ENCODE results near the gene OPALIN. TPM values are rescaled to one million over a fixed set of nuclear protein-coding genes. Genes with fewer than 3 reads are reported as not detected.

Gene OPALIN
- total and polyA plus RNA-seq, 12 donors, result not detected

DNA sequence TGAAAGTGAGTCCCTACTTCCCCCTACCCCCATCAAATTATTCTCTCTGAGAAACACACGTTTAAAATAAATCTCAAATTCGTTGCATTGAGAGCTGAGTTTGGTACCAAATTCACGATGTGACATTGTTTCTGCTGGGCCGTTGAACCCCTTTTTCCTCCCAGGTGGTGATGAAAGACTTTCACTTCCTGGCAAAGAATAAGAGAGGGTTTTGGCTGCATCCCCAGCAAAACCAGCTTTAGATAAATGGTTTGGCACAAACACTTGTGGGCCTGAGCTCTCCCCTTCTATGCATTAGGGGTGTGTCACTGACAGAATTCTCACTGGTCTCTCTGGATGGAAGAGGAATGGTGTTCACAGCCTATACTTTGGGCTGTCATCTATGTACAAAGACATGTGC, 63.3 kb downstream of the OPALIN start:
- Histone ChIP-seq H3K27ac (no peak overlapping the region), H3K4me1 (peaks cover 0 to 8% (median 0%) of the 10 kb centered on the region in 9 donors), H3K36me3 (no peaks in the 10 kb centered on the region), H3K4me3 (no peak overlapping the region), H3K27me3 (peaks cover 0 to 45% (median 32%) of the 10 kb centered on the region in 7 donors), H3K9me3 (no peaks in the 10 kb centered on the region)
- 40 to 44% methylated on average over 4 of the region's 4 CpGs for WGBS, 2 donors
- no peak for DNase-seq
- TF ChIP-seq, protein P1, sequence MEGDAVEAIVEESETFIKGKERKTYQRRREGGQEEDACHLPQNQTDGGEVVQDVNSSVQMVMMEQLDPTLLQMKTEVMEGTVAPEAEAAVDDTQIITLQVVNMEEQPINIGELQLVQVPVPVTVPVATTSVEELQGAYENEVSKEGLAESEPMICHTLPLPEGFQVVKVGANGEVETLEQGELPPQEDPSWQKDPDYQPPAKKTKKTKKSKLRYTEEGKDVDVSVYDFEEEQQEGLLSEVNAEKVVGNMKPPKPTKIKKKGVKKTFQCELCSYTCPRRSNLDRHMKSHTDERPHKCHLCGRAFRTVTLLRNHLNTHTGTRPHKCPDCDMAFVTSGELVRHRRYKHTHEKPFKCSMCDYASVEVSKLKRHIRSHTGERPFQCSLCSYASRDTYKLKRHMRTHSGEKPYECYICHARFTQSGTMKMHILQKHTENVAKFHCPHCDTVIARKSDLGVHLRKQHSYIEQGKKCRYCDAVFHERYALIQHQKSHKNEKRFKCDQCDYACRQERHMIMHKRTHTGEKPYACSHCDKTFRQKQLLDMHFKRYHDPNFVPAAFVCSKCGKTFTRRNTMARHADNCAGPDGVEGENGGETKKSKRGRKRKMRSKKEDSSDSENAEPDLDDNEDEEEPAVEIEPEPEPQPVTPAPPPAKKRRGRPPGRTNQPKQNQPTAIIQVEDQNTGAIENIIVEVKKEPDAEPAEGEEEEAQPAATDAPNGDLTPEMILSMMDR (IDR thresholded peaks at IDR 0.05), result no peak
- intact Hi-C loops (cut with DNase I), result loop anchor here in 2 of 10 donors (5.0 to 10.0 kb wide), 2 partner anchors 278 to 281 kb away; no protein-coding TSS in a partner anchor
- no peak for ATAC-seq

Other genes with a start within 250 kb of the OPALIN start
- 10 to 100 TPM; 11.0 to 15.0 (median 12.7) TPM for gene ZNF518A, start 228.7 kb downstream of the OPALIN start, total RNA-seq
- 1 to 10 TPM; 1.7 to 6.9 TPM for gene ZNF518A, start 228.7 kb downstream of the OPALIN start, polyA plus RNA-seq
- gene BLNK, start 87.4 kb downstream of the OPALIN start, total RNA-seq, result 1 to 10 TPM in 3 of 10 donors, under 1 TPM in 7; 0.37 to 4.4 (median 0.65) TPM
- under 1 TPM; 0.25 to 0.95 TPM for gene BLNK, start 87.4 kb downstream of the OPALIN start, polyA plus RNA-seq
- not detected for gene DNTT, start 54.6 kb downstream of the OPALIN start, total RNA-seq
- gene DNTT, start 54.6 kb downstream of the OPALIN start, polyA plus RNA-seq, result not detected
- gene TLL2, start 154.9 kb upstream of the OPALIN start, total RNA-seq, result 1 to 10 TPM; 2.8 to 9.2 (median 6.9) TPM
- 1 to 10 TPM; 2.3 to 8.4 TPM for gene TLL2, start 154.9 kb upstream of the OPALIN start, polyA plus RNA-seq
- gene TM9SF3, start 228.0 kb upstream of the OPALIN start, total RNA-seq, result 10 to 100 TPM; 50.7 to 83.9 (median 62.4) TPM
- gene TM9SF3, start 228.0 kb upstream of the OPALIN start, polyA plus RNA-seq, result 10 to 100 TPM; 17.5 to 23.2 TPM

Measured in heart right ventricle (tissue), 16 donors.